Naive thymus-derived CD4-positive, alpha-beta T cell (primary cell): ENCODE results near the gene TSPO2. TPM values are rescaled to one million over a fixed set of nuclear protein-coding genes. Genes with fewer than 3 reads are reported as not detected.
"Not testable (repeated sequence)": the region's sequence is repeated elsewhere in the genome, so short reads cannot be mapped to it uniquely, and the experiment has no call there.

Source experiments
- ATAC-seq: fragments of 150-1000 bp; cut with Tn5 transposase; 2 replicates; pipeline ENCODE4 v1.10.0; 2021; ENCODE audit warnings: mild to moderate bottlenecking, moderate library complexity
- CTCF ChIA-PET: fragments of 350-600 bp; sonication (Branson Sonifier 250); formaldehyde crosslinking; loops from one replicate; lab custom pipeline; 2021; ENCODE audit warnings: antibody characterized with exemption; lab: Charles Lee
- POLR2A ChIA-PET: fragments of 350-600 bp; sonication (Branson Sonifier 250); formaldehyde crosslinking; loops from one replicate; lab custom pipeline; 2021; ENCODE audit warnings: antibody characterized with exemption, inconsistent platforms; lab: Charles Lee
- DNase-seq, 9 donors: peaks; one replicate each; pipeline versions ENCODE4 v3.0.0 to v3.0.0-alpha.2; 2020 to 2022; ENCODE audit warnings: mixed read lengths in 1 of 9
- H3K27ac ChIP-seq: one replicate; pipeline ENCODE4 v1.7.0; 2013; ENCODE audit warnings: mild to moderate bottlenecking, low read depth, low read length, moderate library complexity
- H3K27me3 ChIP-seq, 2 donors: one replicate each; pipeline ENCODE4 v1.7.0; 2013; ENCODE audit warnings: low read length in 2 of 2, mild to moderate bottlenecking in 2 of 2, moderate library complexity in 2 of 2; ENCODE audit not compliant: control insufficient read depth in 2 of 2, insufficient read depth in 2 of 2
- H3K36me3 ChIP-seq, 3 experiments: 1 replicate in 2 of 3; 2 replicates in 1 of 3; pipeline ENCODE4 v1.7.0; 2013; ENCODE audit warnings: low read length in 3 of 3, mild to moderate bottlenecking in 3 of 3, moderate library complexity in 1 of 3; ENCODE audit not compliant: insufficient read depth in 3 of 3, control insufficient read depth in 2 of 3
- H3K4me1 ChIP-seq, 2 donors: one replicate each; pipeline ENCODE4 v1.7.0; 2013; ENCODE audit warnings: low read length in 2 of 2, mild to moderate bottlenecking in 2 of 2, moderate library complexity in 1 of 2; ENCODE audit not compliant: control insufficient read depth in 2 of 2, insufficient read depth in 2 of 2
- H3K4me3 ChIP-seq: 2 replicates; pipeline ENCODE4 v1.7.0; 2013; ENCODE audit warnings: mild to moderate bottlenecking, low read length
- H3K9me3 ChIP-seq, 3 experiments: 1 replicate in 2 of 3; 2 replicates in 1 of 3; pipeline ENCODE4 v1.7.0; 2013; ENCODE audit warnings: low read length in 3 of 3; ENCODE audit not compliant: control insufficient read depth in 2 of 3
- H3K27ac Mint-ChIP-seq, 9 donors: one replicate each; pipeline ENCODE4 v1.8.0; 2020 to 2022; ENCODE audit warnings: mixed read lengths in 9 of 9, mild to moderate bottlenecking in 8 of 9, moderate library complexity in 5 of 9, inconsistent platforms in 2 of 9
- H3K27me3 Mint-ChIP-seq, 5 donors: one replicate each; pipeline ENCODE4 v1.8.0; 2021 to 2022; ENCODE audit warnings: mixed read lengths in 5 of 5, mild to moderate bottlenecking in 1 of 5
- H3K36me3 Mint-ChIP-seq, 5 donors: one replicate each; pipeline ENCODE4 v1.8.0; 2020 to 2022; ENCODE audit warnings: mixed read lengths in 5 of 5, mild to moderate bottlenecking in 3 of 5, inconsistent platforms in 1 of 5
- H3K4me1 Mint-ChIP-seq, 7 donors: one replicate each; pipeline ENCODE4 v1.8.0; 2020 to 2022; ENCODE audit warnings: mixed read lengths in 7 of 7, mild to moderate bottlenecking in 3 of 7, inconsistent platforms in 1 of 7
- H3K4me3 Mint-ChIP-seq, 10 donors: one replicate each; pipeline ENCODE4 v1.8.0; 2020 to 2022; ENCODE audit warnings: mild to moderate bottlenecking in 10 of 10, mixed read lengths in 10 of 10, moderate library complexity in 6 of 10, inconsistent platforms in 2 of 10
- H3K9me3 Mint-ChIP-seq, 11 donors: one replicate each; pipeline ENCODE4 v1.8.0; 2020 to 2022; ENCODE audit warnings: mixed read lengths in 11 of 11, mild to moderate bottlenecking in 4 of 11, inconsistent platforms in 1 of 11, moderate library complexity in 1 of 11
- intact Hi-C, 2 donors: fragments of 100-400 bp; cut with micrococcal nuclease; formaldehyde crosslinking; loops; one replicate each; pipeline ENCODE4 v1.15.1; 2023
- polyA plus RNA-seq, 2 donors: library from polyadenylated mRNA; unstranded; fragments of 300-500 nt; fragmentation: Illumina TruSeq; gene quantifications; one replicate each; pipeline ENCODE4 v1.2.3, GENCODE V29; 2021
- total RNA-seq, 6 experiments: library from RNA in 5 of 6; stranded (reverse) in 5 of 6; gene quantifications; 1 replicate in 5 of 6; 2 replicates in 1 of 6; pipeline ENCODE4 v1.2.3 and lab custom pipeline; 2021 to 2026

TSPO2 gene
- total and polyA plus RNA-seq, 7 experiments from 2014 or later = not detected

DNA sequence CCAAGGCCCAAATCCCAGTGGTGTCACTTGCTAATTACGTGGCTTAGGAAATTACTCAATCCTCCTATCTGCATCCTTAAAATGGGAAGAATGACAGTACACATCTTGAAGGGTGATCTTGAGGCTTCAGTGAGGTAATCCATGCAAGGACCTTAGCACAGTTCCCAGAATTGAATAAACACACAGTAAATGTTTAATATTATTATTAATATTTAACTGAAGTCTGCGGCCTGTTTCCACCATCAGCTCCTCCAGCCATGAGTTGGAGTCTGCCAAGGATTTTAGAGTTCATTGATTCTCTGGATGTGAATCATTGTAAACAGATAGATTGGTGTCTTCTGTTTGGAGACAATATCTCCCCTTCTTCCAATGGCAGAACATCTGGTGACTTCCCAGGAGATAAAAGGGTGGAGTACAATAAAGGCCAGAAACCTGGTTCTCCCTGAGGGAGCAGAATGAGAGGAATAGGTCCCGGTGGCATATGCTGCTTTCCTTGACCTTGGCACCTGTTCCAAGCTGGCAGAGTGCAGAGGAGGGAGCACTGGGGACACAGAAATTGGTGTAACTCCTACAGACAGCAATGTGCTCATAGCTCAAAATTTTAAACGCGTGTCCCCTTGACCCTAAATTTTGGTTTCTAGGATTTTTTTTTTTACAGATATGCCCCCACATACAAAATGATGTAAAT is 28.7 kb upstream of the TSPO2 start:
- CTCF ChIA-PET = no interaction called here
- no peak overlapping the region for H3K4me3 Mint-ChIP-seq
- ATAC-seq (no peak), DNase-seq (no peak)
- Histone ChIP-seq H3K27me3 (no peaks in the 10 kb centered on the region), H3K4me3 (no peak overlapping the region), H3K36me3 (no peaks in the 10 kb centered on the region), H3K9me3 (no peaks in the 10 kb centered on the region), H3K27ac (no peak overlapping the region), H3K4me1 (no peaks in the 10 kb centered on the region)
- H3K4me1 Mint-ChIP-seq = no peaks in the 10 kb centered on the region
- no peak overlapping the region for H3K27ac Mint-ChIP-seq
- peaks cover 0 to 11% (median 0%) of the 10 kb centered on the region in 5 donors for H3K36me3 Mint-ChIP-seq
- intact Hi-C loops = no loop called here
- POLR2A ChIA-PET = no interaction called here
- peaks cover 0 to 3% (median 0%) of the 10 kb centered on the region in 11 donors for H3K9me3 Mint-ChIP-seq
- peaks cover 0 to 13% (median 0%) of the 10 kb centered on the region in 5 donors for H3K27me3 Mint-ChIP-seq

DNA sequence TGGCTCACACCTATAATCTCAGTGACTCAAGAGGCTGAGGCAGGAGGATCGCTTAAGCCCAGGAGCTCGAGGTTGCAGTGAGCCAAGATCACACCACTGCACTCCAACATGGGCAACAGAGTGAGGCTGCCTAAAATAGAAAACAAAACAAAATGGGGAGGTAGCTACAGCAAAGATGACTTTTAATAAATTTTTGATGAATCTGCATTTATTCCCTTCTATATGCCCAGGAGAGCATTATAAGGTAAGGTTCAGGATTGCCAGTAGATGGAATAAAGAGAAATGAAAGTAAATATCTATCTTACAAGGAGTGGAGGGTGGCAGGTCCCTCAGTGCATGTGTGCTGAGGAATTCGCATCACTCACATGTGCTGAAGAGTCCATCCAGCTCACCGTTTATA is 27.5 kb upstream of the TSPO2 start:
- ChIA-PET CTCF (no interaction called here), POLR2A (no interaction called here)
- H3K4me1 ChIP-seq = no peaks in the 10 kb centered on the region
- Mint-ChIP-seq H3K4me1 (no peaks in the 10 kb centered on the region), H3K27me3 (peaks cover 0 to 11% (median 0%) of the 10 kb centered on the region in 5 donors), H3K9me3 (peaks cover 0 to 3% (median 0%) of the 10 kb centered on the region in 11 donors), H3K4me3 (no peak overlapping the region), H3K36me3 (peaks cover 0 to 17% (median 0%) of the 10 kb centered on the region in 5 donors), H3K27ac (no peak overlapping the region)
- H3K9me3 ChIP-seq = no peaks in the 10 kb centered on the region
- ATAC-seq (no peak), DNase-seq (no peak)
- no peak overlapping the region for H3K4me3 ChIP-seq
- H3K27ac ChIP-seq = no peak overlapping the region
- H3K36me3 ChIP-seq = no peaks in the 10 kb centered on the region
- no peaks in the 10 kb centered on the region for H3K27me3 ChIP-seq
- intact Hi-C loops = no loop called here

DNA sequence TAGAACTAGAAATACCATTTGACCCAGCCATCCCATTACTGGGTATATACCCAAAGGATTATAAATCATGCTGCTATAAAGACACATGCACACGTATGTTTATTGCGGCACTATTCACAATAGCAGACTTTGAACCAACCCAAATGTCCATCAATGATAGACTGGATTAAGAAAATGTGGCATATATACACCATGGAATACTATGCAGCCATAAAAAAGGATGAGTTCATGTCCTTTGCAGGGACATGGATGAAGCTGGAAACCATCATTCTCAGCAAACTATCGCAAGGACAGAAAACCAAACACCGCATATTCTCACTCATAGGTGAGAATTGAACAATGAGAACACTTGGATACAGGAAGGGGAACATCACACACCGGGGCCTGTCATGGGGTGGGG is 26.4 kb upstream of the TSPO2 start:
- H3K27me3 Mint-ChIP-seq, H3K9me3 Mint-ChIP-seq, intact Hi-C loops, H3K9me3 ChIP-seq, H3K27me3 ChIP-seq, DNase-seq, H3K36me3 ChIP-seq, POLR2A ChIA-PET, H3K4me3 Mint-ChIP-seq, H3K27ac Mint-ChIP-seq, H3K4me3 ChIP-seq, H3K4me1 Mint-ChIP-seq, CTCF ChIA-PET, H3K27ac ChIP-seq, ATAC-seq, H3K4me1 ChIP-seq: not testable (repeated sequence)
- H3K36me3 Mint-ChIP-seq = peaks cover 0 to 20% (median 2%) of the 10 kb centered on the region in 5 donors

DNA sequence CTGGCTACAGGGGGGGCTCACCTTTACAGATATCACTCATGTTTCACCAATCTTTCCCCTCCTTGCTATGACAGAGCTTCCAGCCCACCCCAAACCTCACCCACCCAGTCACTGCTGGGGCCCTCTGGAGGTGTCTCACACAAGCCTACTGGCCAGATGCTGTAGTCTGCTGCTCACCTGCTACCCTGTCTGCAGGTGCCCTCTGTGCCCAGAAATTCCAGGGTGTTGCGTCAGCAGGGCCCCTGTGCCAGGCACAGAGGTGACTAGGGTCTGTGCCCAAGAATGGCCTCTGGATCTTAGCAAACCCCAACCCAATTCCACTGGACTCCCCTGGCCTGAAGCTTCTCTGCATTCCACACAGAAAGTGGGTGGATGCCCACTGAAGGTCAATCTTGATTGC is 24.6 kb upstream of the TSPO2 start:
- Histone ChIP-seq H3K36me3 (no peaks in the 10 kb centered on the region), H3K27ac (no peak overlapping the region), H3K9me3 (no peaks in the 10 kb centered on the region), H3K4me3 (no peak overlapping the region), H3K4me1 (no peaks in the 10 kb centered on the region), H3K27me3 (no peaks in the 10 kb centered on the region)
- H3K36me3 Mint-ChIP-seq = peaks cover 0 to 20% (median 2%) of the 10 kb centered on the region in 5 donors
- ATAC-seq (no peak), DNase-seq (no peak)
- H3K4me1 Mint-ChIP-seq = no peaks in the 10 kb centered on the region
- H3K4me3 Mint-ChIP-seq = no peak overlapping the region
- H3K27me3 Mint-ChIP-seq = peaks cover 0 to 4% (median 0%) of the 10 kb centered on the region in 5 donors
- intact Hi-C loops = no loop called here
- peaks cover 0 to 6% (median 1%) of the 10 kb centered on the region in 11 donors for H3K9me3 Mint-ChIP-seq
- H3K27ac Mint-ChIP-seq = no peak overlapping the region
- CTCF ChIA-PET = interaction anchor here (0.7 to 2.1 kb wide), 2 partner anchors 10 to 1124 kb away, joined by 3 to 7 read pairs; no protein-coding TSS in a partner anchor
- POLR2A ChIA-PET = no interaction called here

DNA sequence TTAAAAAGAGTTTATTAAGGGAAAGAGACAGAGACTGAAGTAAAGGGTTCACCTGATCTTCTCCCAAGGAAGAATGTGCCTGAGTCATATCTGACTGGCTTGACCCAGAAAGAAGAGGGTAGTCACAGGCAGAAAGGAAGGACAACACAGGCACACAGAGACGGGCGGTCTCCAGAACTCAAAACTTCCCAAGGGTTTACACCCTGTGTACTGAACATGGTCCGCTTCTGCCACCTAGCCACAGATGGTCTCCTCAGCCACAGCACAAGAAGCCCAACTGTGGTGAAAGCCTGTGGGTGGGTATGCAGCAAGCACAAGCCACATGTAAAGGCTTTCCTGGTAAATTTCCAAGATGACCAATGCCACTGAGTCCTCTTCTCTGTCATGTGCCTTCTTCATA is 20.4 kb upstream of the TSPO2 start:
- Mint-ChIP-seq H3K9me3 (peaks cover 0 to 6% (median 0%) of the 10 kb centered on the region in 11 donors), H3K4me1 (peaks cover 0 to 3% (median 0%) of the 10 kb centered on the region in 7 donors), H3K4me3 (no peak overlapping the region), H3K36me3 (peaks cover 0 to 20% (median 4%) of the 10 kb centered on the region in 5 donors), H3K27ac (no peak overlapping the region), H3K27me3 (peaks cover 0 to 2% (median 0%) of the 10 kb centered on the region in 5 donors)
- POLR2A ChIA-PET = no interaction called here
- H3K27ac ChIP-seq = no peak overlapping the region
- H3K9me3 ChIP-seq = no peaks in the 10 kb centered on the region
- peaks cover 0 to under 1% of the 10 kb centered on the region in 2 donors for H3K4me1 ChIP-seq
- ATAC-seq = no peak
- no peak for DNase-seq
- H3K27me3 ChIP-seq = no peaks in the 10 kb centered on the region
- no peak overlapping the region for H3K4me3 ChIP-seq
- intact Hi-C loops = loop anchor here in 1 of 2 donors (10.0 kb wide), 1 partner anchor 1677 kb away; no protein-coding TSS in a partner anchor
- H3K36me3 ChIP-seq = no peaks in the 10 kb centered on the region
- CTCF ChIA-PET = no interaction called here

DNA sequence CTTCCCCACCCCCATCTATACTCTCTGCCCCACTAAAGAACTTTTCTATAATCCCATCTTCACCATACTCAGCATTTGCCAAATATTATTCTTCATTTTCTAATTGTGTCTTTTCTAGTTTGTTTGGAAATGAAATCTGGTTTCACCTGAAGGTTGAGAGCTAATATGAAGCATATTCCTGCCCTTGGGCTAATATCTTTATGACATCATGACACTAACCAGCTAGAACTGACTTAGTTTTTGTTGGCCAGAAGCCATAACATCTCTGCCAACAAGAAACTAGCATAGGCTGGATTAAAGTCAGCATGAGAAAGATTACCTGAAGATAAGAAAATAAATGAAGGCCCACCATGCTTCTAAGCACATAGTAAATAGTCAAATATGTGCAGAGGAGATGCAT is 20.0 kb upstream of the TSPO2 start:
- ChIA-PET POLR2A (no interaction called here), CTCF (interaction anchor here (1.4 to 2.1 kb wide), 2 partner anchors 17 to 18 kb away, joined by 4 to 7 read pairs; partner anchors contain the start of gene UNC5CL)
- ATAC-seq (no peak), DNase-seq (no peak)
- intact Hi-C loops = loop anchor here in 1 of 2 donors (10.0 kb wide), 1 partner anchor 1677 kb away; no protein-coding TSS in a partner anchor
- Histone ChIP-seq H3K27me3 (no peaks in the 10 kb centered on the region), H3K27ac (no peak overlapping the region), H3K36me3 (no peaks in the 10 kb centered on the region), H3K4me3 (no peak overlapping the region), H3K4me1 (peaks cover 0 to 5% of the 10 kb centered on the region in 2 donors), H3K9me3 (no peaks in the 10 kb centered on the region)
- Mint-ChIP-seq H3K36me3 (peaks cover 0 to 15% (median 4%) of the 10 kb centered on the region in 5 donors), H3K27ac (no peak overlapping the region), H3K9me3 (peaks cover 0 to 6% (median 0%) of the 10 kb centered on the region in 11 donors), H3K27me3 (peaks cover 0 to 2% (median 0%) of the 10 kb centered on the region in 5 donors), H3K4me3 (no peak overlapping the region), H3K4me1 (peaks cover 3 to 7% (median 4%) of the 10 kb centered on the region in 7 donors)
